Common myeloid progenitor, CD34-positive (primary cell): Measurements from ENCODE around the gene PCED1B.

Experiments
- CTCF ChIA-PET: fragments of 350-600 bp; sonication (Branson Sonifier 250); formaldehyde crosslinking; loops from one replicate; lab custom pipeline; 2021; ENCODE audit warnings: antibody characterized with exemption; lab: Charles Lee
- POLR2A ChIA-PET: fragments of 350-600 bp; sonication (Branson Sonifier 250); formaldehyde crosslinking; loops from one replicate; lab custom pipeline; 2021; ENCODE audit warnings: antibody characterized with exemption; lab: Charles Lee
- DNase-seq, 3 donors: peaks; one replicate each; pipeline versions ENCODE4 v3.0.0 to v3.0.0-alpha.2; 2013
- H3K27ac ChIP-seq, 2 experiments: 1 replicate in 1 of 2; 2 replicates in 1 of 2; pipeline ENCODE4 v1.7.0; 2013; ENCODE audit warnings: inconsistent platforms in 2 of 2, low read length in 2 of 2, mild to moderate bottlenecking in 2 of 2, low read depth in 1 of 2, moderate library complexity in 1 of 2; ENCODE audit not compliant: severe bottlenecking in 2 of 2, insufficient read depth in 1 of 2, poor library complexity in 1 of 2
- H3K27me3 ChIP-seq, 5 experiments: replicated peaks in 2 of 5; 1 replicate in 3 of 5; 2 replicates in 2 of 5; pipeline versions ENCODE4 v1.6.1 to v1.7.0; 2013; ENCODE audit warnings: low read length in 4 of 5, mild to moderate bottlenecking in 2 of 5, moderate library complexity in 2 of 5, inconsistent platforms in 1 of 5; ENCODE audit not compliant: insufficient read depth in 5 of 5, control insufficient read depth in 4 of 5
- H3K36me3 ChIP-seq, 4 experiments: 1 replicate in 2 of 4; 2 replicates in 2 of 4; pipeline versions ENCODE4 v1.6.1 to v1.7.0; 2013; ENCODE audit warnings: low read length in 3 of 4, control low read depth in 1 of 4, mild to moderate bottlenecking in 1 of 4; ENCODE audit not compliant: control insufficient read depth in 4 of 4, insufficient read depth in 4 of 4
- H3K4me1 ChIP-seq, 4 experiments: 1 replicate in 3 of 4; 2 replicates in 1 of 4; pipeline versions ENCODE4 v1.6.1 to v1.7.1; 2013; ENCODE audit warnings: low read length in 3 of 4, mild to moderate bottlenecking in 3 of 4, control low read depth in 1 of 4, inconsistent platforms in 1 of 4, moderate library complexity in 1 of 4; ENCODE audit not compliant: control insufficient read depth in 4 of 4, insufficient read depth in 4 of 4; ENCODE audit errors: control extremely low read depth in 1 of 4
- H3K4me3 ChIP-seq, 7 experiments: 1 replicate in 4 of 7; 2 replicates in 3 of 7; pipeline versions ENCODE4 v1.5.1 to v1.7.0; 2013; ENCODE audit warnings: mild to moderate bottlenecking in 7 of 7, low read length in 6 of 7, moderate library complexity in 6 of 7, inconsistent platforms in 2 of 7, low read depth in 2 of 7, control low read depth in 1 of 7; ENCODE audit not compliant: insufficient read depth in 4 of 7, control insufficient read depth in 1 of 7; ENCODE audit errors: extremely low read depth in 1 of 7
- H3K9me3 ChIP-seq, 5 experiments: 1 replicate in 4 of 5; 2 replicates in 1 of 5; pipeline versions ENCODE4 v1.6.1 to v1.7.1; 2013; ENCODE audit warnings: low read length in 4 of 5, mild to moderate bottlenecking in 2 of 5, inconsistent platforms in 1 of 5, low read depth in 1 of 5, moderate library complexity in 1 of 5; ENCODE audit not compliant: control insufficient read depth in 4 of 5, insufficient read depth in 2 of 5; ENCODE audit errors: control extremely low read depth in 1 of 5
- WGBS: methylation state at CpG from one replicate; pipeline ENCODE4 v1.1.5; 2013; ENCODE audit not compliant: insufficient coverage; 5-methylcytosine and 5-hydroxymethylcytosine counted together

PCED1B gene

GRCh38 chr12:47247418-47247817 lies 168.0 kb downstream of the PCED1B start:
- Histone ChIP-seq H3K4me1 (peaks cover 0 to 3% (median 0%) of the 10 kb centered on the region in 4 experiments), H3K9me3 (peaks cover 0 to 4% (median 0%) of the 10 kb centered on the region in 5 experiments), H3K27ac (no peak overlapping the region), H3K36me3 (no peaks in the 10 kb centered on the region), H3K4me3 (no peak overlapping the region), H3K27me3 (no peaks in the 10 kb centered on the region)
- DNase-seq, result no peak
- ChIA-PET POLR2A (no interaction called here), CTCF (interaction anchor here (0.6 to 1.1 kb wide), 2 partner anchors 12 to 87 kb away, joined by 3 read pairs; no protein-coding TSS in a partner anchor)
- WGBS, result no CpG with 5 or more reads among the region's 1 CpG

DNA sequence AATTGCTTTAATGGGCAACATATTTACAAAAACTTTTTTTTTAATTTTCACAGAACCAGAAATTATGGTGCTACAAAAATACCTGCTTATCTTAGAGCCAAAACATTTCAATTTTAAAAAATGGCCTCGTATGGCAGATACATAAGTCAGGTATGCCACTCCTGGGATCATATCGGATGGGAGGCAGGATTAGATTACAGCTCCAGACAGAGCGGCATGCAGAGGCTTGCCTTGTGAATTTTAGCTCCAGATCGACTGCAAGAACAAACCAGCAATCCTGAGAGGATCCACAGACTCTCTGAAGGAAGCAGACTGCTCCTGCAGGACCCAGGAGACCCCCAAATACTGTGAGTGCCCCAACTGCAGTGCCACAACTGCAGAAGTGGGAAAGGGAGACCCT lies 169.7 kb downstream of the PCED1B start:
- 79% methylated on average over 4 of the region's 4 CpGs for WGBS
- Histone ChIP-seq H3K4me1 (peaks cover 0 to 3% (median 0%) of the 10 kb centered on the region in 4 experiments), H3K36me3 (no peaks in the 10 kb centered on the region), H3K27me3 (no peaks in the 10 kb centered on the region), H3K4me3 (no peak overlapping the region), H3K9me3 (peaks cover 0 to 4% (median 0%) of the 10 kb centered on the region in 5 experiments), H3K27ac (no peak overlapping the region)
- DNase-seq, result no peak
- ChIA-PET POLR2A (no interaction called here), CTCF (no interaction called here)

- 80% methylated on average over 3 of the region's 7 CpGs for WGBS
- H3K4me3 ChIP-seq, result no peak overlapping the region
- peaks cover 0 to 4% (median 0%) of the 10 kb centered on the region in 5 experiments for H3K9me3 ChIP-seq
- CTCF ChIA-PET, result no interaction called here
- POLR2A ChIA-PET, result no interaction called here
- H3K27ac ChIP-seq, result no peak overlapping the region
- H3K27me3 ChIP-seq, result no peaks in the 10 kb centered on the region
- peaks cover 0 to 3% (median 0%) of the 10 kb centered on the region in 4 experiments for H3K4me1 ChIP-seq
- H3K36me3 ChIP-seq, result no peaks in the 10 kb centered on the region
- no peak for DNase-seq
Measured at GRCh38 chr12:47249719-47250357, 170.4 kb downstream of the PCED1B start.

GRCh38 chr12:47251919-47252318 lies 172.5 kb downstream of the PCED1B start:
- no peak overlapping the region for H3K4me3 ChIP-seq
- DNase-seq, result no peak
- peaks cover 0 to 4% (median 0%) of the 10 kb centered on the region in 5 experiments for H3K9me3 ChIP-seq
- no peaks in the 10 kb centered on the region for H3K36me3 ChIP-seq
- ChIA-PET POLR2A (no interaction called here), CTCF (interaction anchor here (1.0 kb wide), 1 partner anchor 17 kb away, joined by 3 read pairs; no protein-coding TSS in a partner anchor)
- H3K4me1 ChIP-seq, result peaks cover 0 to 3% (median 0%) of the 10 kb centered on the region in 4 experiments
- H3K27me3 ChIP-seq, result no peaks in the 10 kb centered on the region
- no peak overlapping the region for H3K27ac ChIP-seq
- WGBS, result no CpG with 5 or more reads among the region's 3 CpGs

GRCh38 chr12:47264951-47265350 lies 185.5 kb downstream of the PCED1B start:
- ChIA-PET POLR2A (no interaction called here), CTCF (no interaction called here)
- Histone ChIP-seq H3K4me3 (no peak overlapping the region), H3K36me3 (no peaks in the 10 kb centered on the region), H3K27me3 (no peaks in the 10 kb centered on the region), H3K27ac (no peak overlapping the region), H3K4me1 (peaks cover 9 to 22% (median 17%) of the 10 kb centered on the region in 4 experiments), H3K9me3 (no peaks in the 10 kb centered on the region)
- no peak for DNase-seq
- 43% methylated on average over 3 of the region's 4 CpGs for WGBS

DNA sequence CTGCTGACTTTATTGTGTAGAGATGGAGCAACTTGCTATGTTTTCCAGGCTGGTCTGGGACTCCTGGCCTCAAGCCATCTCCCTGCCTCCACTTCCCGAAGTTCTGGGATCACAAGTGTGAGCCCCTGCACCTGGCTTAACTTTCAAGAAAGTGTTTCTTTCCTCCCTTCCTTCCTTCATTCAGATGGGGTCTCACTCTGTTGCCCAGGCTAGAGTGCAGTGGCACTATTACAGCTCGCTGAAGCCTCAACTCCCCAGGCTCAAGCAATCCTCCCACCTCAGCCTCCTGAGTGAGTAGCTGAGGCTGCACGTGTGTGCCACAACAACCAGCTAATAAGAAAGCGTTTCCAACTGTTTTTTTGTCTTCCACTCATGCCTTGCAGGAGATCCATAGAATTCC lies 186.0 kb downstream of the PCED1B start:
- H3K27me3 ChIP-seq, result no peaks in the 10 kb centered on the region
- ChIA-PET POLR2A (no interaction called here), CTCF (no interaction called here)
- no peaks in the 10 kb centered on the region for H3K36me3 ChIP-seq
- 100% methylated on average over 4 of the region's 4 CpGs for WGBS
- no peaks in the 10 kb centered on the region for H3K9me3 ChIP-seq
- DNase-seq, result no peak
- H3K4me1 ChIP-seq, result peaks cover 6 to 23% (median 19%) of the 10 kb centered on the region in 4 experiments
- no peak overlapping the region for H3K4me3 ChIP-seq
- H3K27ac ChIP-seq, result no peak overlapping the region

DNA sequence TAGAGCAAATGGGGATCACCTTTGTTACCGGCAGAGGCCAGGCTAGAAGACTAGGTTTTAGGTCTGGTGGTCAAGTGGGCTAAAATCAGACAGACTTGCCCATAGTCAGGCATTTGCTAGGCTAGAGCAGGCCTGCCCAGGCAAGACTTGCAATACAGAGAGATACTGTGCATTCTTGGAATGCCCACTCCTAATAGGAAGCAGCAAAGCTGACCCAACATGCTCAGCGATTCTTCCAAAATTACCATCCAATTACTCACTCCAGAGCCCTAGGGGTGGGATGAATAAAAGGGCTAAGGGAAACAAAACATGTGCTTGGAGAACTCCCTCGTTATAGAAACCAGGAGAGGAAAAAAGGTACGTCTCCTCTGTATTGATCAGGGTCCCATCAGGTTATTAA lies 188.2 kb downstream of the PCED1B start:
- ChIA-PET POLR2A (no interaction called here), CTCF (interaction anchor here (1.1 kb wide), 1 partner anchor 25 kb away, joined by 3 read pairs; no protein-coding TSS in a partner anchor)
- H3K36me3 ChIP-seq, result no peaks in the 10 kb centered on the region
- no peak for DNase-seq
- no peaks in the 10 kb centered on the region for H3K9me3 ChIP-seq
- H3K4me1 ChIP-seq, result peaks cover 18 to 44% (median 35%) of the 10 kb centered on the region in 4 experiments
- H3K27me3 ChIP-seq, result no peaks in the 10 kb centered on the region
- H3K4me3 ChIP-seq, result no peak overlapping the region
- WGBS, result 100% methylated on average over 3 of the region's 4 CpGs
- no peak overlapping the region for H3K27ac ChIP-seq
